ENCODE measurements around the gene CECR2.

The CECR2 gene

GRCh38 chr22:17334983-17335382, 34.3 kb upstream of the CECR2 start:
- Histone ChIP-seq H3K4me3 (ENCODE audit: low read depth, low read length) (no peak overlapping the region), H3K4me1 (no peaks in the 10 kb centered on the region), H3K27me3 (no peaks in the 10 kb centered on the region; the same call in 1 of the 2 replicates), H3K36me3 (no peaks in the 10 kb centered on the region), H3K9me3 (no peaks in the 10 kb centered on the region; the same call in 1 of the 2 replicates)
- TF ChIP-seq, protein P1, sequence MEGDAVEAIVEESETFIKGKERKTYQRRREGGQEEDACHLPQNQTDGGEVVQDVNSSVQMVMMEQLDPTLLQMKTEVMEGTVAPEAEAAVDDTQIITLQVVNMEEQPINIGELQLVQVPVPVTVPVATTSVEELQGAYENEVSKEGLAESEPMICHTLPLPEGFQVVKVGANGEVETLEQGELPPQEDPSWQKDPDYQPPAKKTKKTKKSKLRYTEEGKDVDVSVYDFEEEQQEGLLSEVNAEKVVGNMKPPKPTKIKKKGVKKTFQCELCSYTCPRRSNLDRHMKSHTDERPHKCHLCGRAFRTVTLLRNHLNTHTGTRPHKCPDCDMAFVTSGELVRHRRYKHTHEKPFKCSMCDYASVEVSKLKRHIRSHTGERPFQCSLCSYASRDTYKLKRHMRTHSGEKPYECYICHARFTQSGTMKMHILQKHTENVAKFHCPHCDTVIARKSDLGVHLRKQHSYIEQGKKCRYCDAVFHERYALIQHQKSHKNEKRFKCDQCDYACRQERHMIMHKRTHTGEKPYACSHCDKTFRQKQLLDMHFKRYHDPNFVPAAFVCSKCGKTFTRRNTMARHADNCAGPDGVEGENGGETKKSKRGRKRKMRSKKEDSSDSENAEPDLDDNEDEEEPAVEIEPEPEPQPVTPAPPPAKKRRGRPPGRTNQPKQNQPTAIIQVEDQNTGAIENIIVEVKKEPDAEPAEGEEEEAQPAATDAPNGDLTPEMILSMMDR (IDR thresholded peaks at IDR 0.05; ENCODE audit: low read depth, low read length), result no peak
- no peak for DNase-seq

- no peaks in the 10 kb centered on the region; the same call in 1 of the 2 replicates for H3K9me3 ChIP-seq
- no peak for DNase-seq
- H3K27me3 ChIP-seq, result no peaks in the 10 kb centered on the region; the same call in 1 of the 2 replicates
- TF ChIP-seq, protein P1 (IDR thresholded peaks at IDR 0.05; ENCODE audit: low read depth, low read length), result no peak
- H3K36me3 ChIP-seq, result no peaks in the 10 kb centered on the region
- no peaks in the 10 kb centered on the region for H3K4me1 ChIP-seq
- no peak overlapping the region for H3K4me3 ChIP-seq (ENCODE audit: low read depth, low read length)
Observed at GRCh38 chr22:17336061-17336460, 33.2 kb upstream of the CECR2 start.

DNA sequence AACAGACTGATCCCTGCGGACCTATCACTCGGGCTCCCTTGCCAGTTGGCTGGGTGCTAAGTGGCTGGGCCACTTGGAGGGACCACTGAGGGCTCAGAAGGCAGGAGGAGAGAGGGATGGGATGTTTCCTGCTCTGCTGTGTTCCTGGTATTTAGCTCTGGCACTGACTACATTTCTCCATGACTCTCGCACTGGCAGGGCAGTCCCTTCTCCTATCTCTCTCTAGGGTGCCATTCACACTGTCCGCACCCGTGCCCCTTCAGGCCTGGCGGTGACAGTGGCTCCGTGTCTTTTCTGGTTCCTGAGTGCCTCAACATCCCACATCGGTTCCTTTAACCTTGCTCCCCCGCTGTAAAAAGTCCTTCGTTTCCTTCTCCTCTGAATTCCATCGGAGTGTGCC, 31.6 kb upstream of the CECR2 start:
- TF ChIP-seq, protein P1 (IDR thresholded peaks at IDR 0.05; ENCODE audit: low read depth, low read length), result no peak
- no peak for DNase-seq
- Histone ChIP-seq H3K4me1 (no peaks in the 10 kb centered on the region), H3K9me3 (no peaks in the 10 kb centered on the region; the same call in 1 of the 2 replicates), H3K27me3 (no peaks in the 10 kb centered on the region; the same call in 1 of the 2 replicates), H3K36me3 (no peaks in the 10 kb centered on the region), H3K4me3 (ENCODE audit: low read depth, low read length) (no peak overlapping the region)

DNA sequence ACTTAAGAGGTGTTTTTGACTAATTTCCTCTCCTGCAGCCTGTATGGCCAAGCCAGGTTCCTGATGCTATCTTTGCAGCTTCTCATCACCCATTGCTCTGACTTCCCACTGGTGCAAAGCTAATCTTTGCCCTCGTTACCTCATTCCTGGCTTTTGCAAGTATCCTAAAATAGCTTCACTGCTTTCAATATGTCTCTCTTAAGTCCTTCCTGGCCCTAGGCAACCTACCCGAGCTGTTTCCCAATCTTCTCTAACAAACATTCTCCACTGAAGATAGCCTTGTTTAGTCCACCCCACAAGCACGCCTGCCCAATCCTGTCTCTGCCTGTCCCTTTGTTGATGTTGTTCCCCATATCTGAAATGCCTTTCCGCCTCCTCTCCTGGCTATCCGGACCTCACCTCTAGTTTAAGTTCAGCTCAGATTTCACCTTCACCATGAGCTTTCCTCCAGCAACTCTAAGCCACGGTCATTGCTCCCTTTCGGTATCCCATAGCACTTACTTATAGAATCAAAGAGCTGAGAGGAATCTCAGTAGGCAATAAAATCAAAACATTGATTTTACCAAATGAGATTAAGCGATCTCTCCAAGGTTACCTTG, 30.1 kb upstream of the CECR2 start:
- H3K27me3 ChIP-seq, result no peaks in the 10 kb centered on the region; the same call in 1 of the 2 replicates
- H3K4me1 ChIP-seq, result no peaks in the 10 kb centered on the region
- DNase-seq, result no peak
- TF ChIP-seq, protein P1 (IDR thresholded peaks at IDR 0.05; ENCODE audit: low read depth, low read length), result no peak
- no peaks in the 10 kb centered on the region; the same call in 1 of the 2 replicates for H3K9me3 ChIP-seq
- no peak overlapping the region for H3K4me3 ChIP-seq (ENCODE audit: low read depth, low read length)
- H3K36me3 ChIP-seq, result no peaks in the 10 kb centered on the region

DNA sequence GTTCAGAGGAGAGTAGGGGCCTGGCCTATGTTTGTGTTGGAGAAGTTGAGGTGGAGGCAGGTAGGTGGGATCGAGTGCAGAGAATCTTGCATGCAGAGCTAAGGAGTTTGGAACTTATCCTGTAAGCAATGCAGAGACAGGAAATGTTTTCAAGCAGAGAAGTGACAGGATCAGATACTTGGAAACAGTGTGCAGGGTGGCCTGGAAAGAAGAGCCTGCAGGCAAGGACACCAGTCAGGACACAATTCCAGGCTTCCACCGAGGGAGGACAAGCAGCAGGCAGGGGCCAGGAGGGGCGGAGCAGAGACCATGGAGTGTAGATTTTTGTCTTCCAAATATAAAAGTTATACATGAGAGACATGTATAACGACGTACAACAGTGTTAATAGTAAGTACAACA, 26.9 kb upstream of the CECR2 start:
- Histone ChIP-seq H3K9me3 (no peaks in the 10 kb centered on the region; the same call in 1 of the 2 replicates), H3K4me1 (no peaks in the 10 kb centered on the region), H3K36me3 (no peaks in the 10 kb centered on the region), H3K27me3 (no peaks in the 10 kb centered on the region; the same call in 1 of the 2 replicates), H3K4me3 (ENCODE audit: low read depth, low read length) (no peak overlapping the region)
- no peak for DNase-seq
- TF ChIP-seq, protein P1 (IDR thresholded peaks at IDR 0.05; ENCODE audit: low read depth, low read length), result no peak

DNA sequence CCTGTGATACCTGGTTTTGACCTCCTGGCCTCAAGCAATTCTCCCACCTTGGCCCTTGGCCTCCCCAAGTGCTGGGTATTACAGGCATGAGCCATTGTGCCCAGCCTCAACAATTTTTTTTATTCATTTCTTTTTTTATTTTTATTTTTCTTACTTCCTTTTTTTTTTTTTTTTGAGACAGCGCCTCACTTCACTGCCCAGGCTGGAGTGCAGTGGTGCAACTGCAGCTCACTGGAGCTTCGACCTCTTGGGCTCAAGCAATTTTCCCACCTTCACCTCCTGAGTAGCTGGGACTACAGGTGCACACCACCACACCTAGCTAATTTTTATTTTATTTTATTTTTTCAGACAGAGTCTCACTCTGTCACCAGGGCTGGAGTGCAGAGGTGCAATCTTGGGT, 25.5 kb upstream of the CECR2 start:
- TF ChIP-seq, protein P1 (IDR thresholded peaks at IDR 0.05; ENCODE audit: low read depth, low read length), result no peak
- no peak for DNase-seq
- H3K4me3 ChIP-seq (ENCODE audit: low read depth, low read length), result no peak overlapping the region

More for the DNA sequence above, 25.5 kb upstream of the CECR2 start:
- H3K9me3 ChIP-seq, result no peaks in the 10 kb centered on the region; the same call in 1 of the 2 replicates
- no peaks in the 10 kb centered on the region for H3K4me1 ChIP-seq
- no peaks in the 10 kb centered on the region for H3K36me3 ChIP-seq
- no peaks in the 10 kb centered on the region; the same call in 1 of the 2 replicates for H3K27me3 ChIP-seq

Measured in BE2C (cell line).